CD1c-positive myeloid dendritic cell (primary cell): ENCODE measurements around the gene SHISA4.
"Not testable (repeated sequence)": the region's sequence is repeated elsewhere in the genome, so short reads cannot be mapped to it uniquely, and the experiment has no call there.

Experiments used
- DNase-seq: peaks from one replicate; pipeline ENCODE4 v3.0.0-alpha.2; 2016; ENCODE audit errors: extremely low spot score

The SHISA4 gene

DNA sequence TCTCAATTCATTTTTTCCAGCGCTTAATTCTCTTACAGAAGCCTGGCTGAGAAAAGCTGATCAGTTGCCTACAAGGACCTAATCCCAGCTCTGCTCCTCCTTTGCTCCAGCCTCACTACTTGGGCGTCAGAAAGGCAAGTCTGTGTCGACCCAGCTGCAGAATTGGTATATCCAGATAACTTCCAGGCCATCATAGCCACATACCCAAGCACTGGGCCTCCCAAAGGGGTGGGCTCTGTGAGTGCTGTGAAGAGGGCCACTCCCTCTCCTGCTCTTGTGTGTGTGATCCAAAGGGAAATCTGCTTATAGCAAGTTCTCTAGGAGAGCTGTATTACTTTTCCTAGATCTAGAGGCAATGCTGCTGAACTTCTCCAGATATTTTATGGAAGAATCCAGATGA, 39.6 kb downstream of the SHISA4 start:
- no peak for DNase-seq

DNA sequence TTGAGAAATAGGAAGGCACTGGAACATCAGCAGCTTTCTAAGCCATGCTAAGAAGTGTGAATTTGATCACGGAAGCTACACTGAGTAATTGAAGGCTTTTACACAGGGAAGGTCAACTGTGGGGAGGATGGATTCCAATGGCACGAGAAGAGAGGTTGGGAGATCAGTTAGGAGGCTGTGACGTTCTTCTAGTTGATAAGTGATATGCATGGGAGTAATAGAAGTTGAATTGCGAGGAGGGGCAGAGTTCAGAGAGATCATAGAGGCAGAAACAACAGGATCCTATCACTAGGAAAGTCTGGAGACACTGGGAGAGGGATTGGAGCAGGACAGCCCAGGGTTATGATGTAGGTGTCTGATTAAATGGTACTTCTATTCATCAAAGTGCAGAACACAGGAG, 41.4 kb downstream of the SHISA4 start:
- no peak for DNase-seq

DNA sequence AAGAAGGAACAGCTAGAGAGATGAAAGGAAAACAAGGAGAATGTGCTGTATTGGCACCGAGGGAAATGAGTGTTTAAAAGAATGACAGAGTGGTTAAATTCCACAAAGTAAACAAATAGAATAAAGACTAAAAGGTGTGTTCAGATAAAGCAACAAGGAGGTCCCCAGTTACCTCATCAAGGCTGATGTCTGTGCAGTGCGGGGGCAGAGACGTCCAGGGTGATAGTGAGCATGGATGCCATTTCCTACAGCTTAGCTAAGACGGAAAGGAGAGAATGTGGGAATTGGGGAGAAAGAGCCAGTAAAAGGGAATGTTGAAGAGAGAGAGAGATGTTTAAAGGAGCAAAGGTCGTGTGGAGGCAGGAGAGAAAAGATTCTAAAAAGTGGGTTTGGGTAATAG, 42.1 kb downstream of the SHISA4 start:
- DNase-seq = no peak

DNA sequence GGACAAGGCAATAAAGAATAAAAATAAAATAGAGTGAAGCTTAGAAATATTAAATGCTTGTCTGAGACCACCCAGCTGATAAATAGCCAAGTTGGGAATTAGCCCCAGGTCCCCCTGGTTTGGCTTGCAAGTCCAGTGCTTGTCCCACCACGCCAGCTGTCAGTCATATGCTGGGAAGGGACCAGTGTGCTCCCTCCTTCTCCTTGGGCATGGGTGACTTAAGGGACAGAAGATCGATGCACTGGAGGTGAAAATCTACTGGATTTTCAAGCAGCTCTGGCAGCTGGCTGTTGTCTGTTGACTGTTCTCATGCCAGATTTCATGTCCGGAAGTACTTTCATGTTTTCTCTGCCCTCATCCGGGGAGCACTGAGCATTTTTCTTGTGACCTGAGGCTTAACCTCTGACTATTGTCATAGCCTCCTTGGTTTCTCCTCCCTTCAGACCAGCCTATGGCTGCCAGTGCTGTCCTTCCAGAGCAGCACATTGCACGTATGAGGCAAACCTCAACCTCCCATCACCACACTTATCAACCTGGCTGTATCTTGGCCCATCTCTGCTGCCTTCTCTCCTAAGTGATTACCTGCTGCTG, 45.2 kb downstream of the SHISA4 start:
- DNase-seq = no peak

DNA sequence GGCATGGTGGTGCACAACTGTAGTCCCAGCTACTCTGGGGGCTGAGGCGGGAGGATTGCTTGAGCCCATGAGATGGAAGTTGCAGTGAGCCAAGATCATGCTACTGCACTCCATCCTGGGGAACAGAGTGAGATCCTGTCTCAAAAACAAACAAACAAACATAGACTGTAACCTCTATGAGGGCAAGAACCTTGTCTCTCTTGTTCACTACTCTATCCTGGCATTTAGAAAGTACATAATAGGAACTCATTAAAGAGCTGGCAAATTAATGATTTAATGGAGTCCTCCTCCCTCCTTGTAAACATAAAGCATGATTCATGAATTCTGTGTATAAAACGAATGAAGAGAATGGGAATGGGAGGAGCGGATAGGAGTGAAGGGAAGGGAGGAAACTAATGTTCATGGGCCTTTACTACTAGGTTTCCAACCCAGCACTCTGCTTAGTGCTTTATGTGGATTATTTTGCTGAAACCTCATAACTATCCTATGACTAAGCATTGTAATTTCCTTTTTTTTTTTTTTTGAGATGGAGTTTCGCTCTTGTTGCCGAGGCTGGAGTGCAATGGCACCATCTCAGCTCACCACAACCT, 49.0 kb downstream of the SHISA4 start:
- DNase-seq = no peak

GRCh38 chr1:201938440-201939035, 49.8 kb downstream of the SHISA4 start:
- no peak for DNase-seq

GRCh38 chr1:201939148-201939547, 50.5 kb downstream of the SHISA4 start:
- DNase-seq = no peak

- DNase-seq = no peak
Measured at GRCh38 chr1:201939574-201939973, 50.9 kb downstream of the SHISA4 start.

DNA sequence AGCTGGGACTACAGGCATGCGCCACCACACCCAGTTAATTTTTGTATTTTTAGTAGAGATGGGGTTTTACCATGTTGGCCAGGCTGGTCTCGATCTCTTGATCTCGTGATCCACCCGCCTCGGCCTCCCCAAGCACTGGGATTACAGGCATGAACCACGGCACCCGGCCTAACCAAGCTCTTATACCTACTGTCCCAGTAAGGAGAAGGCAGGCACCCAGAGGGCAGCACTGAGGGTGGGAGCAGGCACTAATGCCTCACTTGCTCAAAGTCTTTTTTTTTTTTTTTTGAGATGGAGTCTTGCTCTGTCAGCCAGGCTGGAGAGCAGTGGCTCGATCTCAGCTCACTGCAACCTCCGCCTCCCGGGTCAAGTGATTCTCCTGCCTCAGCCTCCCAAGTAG, 51.6 kb downstream of the SHISA4 start:
- DNase-seq = not testable (repeated sequence)

DNA sequence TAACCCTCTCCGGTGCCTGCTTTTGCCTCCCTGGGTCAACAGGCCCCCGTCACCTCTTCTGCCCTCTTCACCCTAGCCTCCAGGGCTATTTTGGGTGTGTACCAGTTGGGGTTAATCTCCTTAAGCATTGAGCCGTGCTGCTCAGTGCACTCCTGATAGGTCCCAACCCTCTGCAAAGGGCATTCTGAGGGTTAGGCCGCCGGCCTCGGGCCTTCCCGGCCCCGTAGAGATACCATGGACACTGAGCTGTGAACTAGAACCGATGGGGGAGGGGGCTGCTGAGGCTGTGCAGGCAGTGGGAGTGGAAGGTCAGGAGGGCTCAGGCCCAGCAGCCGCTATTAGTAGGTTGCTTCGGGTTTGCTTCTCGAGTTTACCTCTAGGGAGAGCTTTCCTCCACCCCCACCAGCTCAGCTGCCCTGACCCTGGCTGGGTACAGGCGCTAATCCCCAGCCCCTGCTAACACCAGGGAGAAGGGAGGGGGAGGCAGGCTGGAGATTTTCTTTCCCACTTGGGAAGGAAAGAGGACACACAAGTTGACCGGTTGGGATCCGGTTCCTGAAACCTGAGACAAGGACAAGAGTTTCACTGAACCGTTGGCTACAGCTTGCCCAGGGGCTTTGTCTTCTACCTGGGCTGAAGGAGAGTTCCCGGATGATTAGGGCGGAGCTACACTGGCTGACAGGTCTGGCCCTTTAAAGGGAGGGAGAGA, 52.9 kb downstream of the SHISA4 start:
- no peak for DNase-seq

DNA sequence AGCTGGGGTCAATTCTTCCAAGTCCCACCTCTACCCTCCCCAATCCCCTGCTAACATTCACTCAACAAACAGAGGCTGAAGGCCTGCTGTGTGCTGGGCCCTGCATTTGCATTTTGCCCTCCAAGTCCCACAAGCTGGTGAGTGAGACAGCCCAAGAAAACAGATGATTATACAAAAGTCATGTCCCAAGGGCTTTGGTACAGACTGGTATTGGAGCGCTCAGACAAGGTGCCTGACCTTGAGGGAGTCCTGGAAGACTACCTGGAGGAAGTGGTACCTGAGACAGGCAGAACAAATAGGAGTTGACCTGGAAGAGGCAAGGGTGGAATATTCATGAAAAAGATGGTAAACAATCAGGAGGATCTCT, 53.4 kb downstream of the SHISA4 start:
- DNase-seq = no peak
